Duodenal mucosa (tissue), 2 donors: ENCODE results near the gene TFEB.

Experiments used
- H3K27ac ChIP-seq: one replicate; pipeline ENCODE4 v1.7.0; 2013; ENCODE audit warnings: low read depth, low read length
- H3K27me3 ChIP-seq, 2 donors: one replicate each; pipeline ENCODE4 v1.7.0; 2013; ENCODE audit warnings: low read length in 2 of 2, control low read depth in 1 of 2; ENCODE audit not compliant: insufficient read depth in 2 of 2, control insufficient read depth in 1 of 2
- H3K36me3 ChIP-seq, 2 donors: one replicate each; pipeline ENCODE4 v1.7.0; 2013; ENCODE audit warnings: low read length in 2 of 2, control low read depth in 1 of 2; ENCODE audit not compliant: insufficient read depth in 2 of 2, control insufficient read depth in 1 of 2
- H3K4me1 ChIP-seq, 2 donors: one replicate each; pipeline ENCODE4 v1.7.0; 2013; ENCODE audit warnings: low read length in 2 of 2, control low read depth in 1 of 2; ENCODE audit not compliant: insufficient read depth in 2 of 2, control insufficient read depth in 1 of 2
- H3K4me3 ChIP-seq, 2 donors: one replicate each; pipeline ENCODE4 v1.7.0; 2013; ENCODE audit warnings: low read length in 2 of 2, low read depth in 1 of 2
- H3K9ac ChIP-seq, 2 donors: one replicate each; pipeline ENCODE4 v1.7.0; 2013; ENCODE audit warnings: low read length in 2 of 2, low read depth in 1 of 2
- H3K9me3 ChIP-seq, 2 donors: one replicate each; pipeline ENCODE4 v1.7.0; 2013; ENCODE audit warnings: low read length in 2 of 2, control low read depth in 1 of 2; ENCODE audit not compliant: control insufficient read depth in 1 of 2

The TFEB gene

GRCh38 chr6:41645007-41645618, 90.3 kb downstream of the TFEB start:
- Histone ChIP-seq H3K4me3 (no peak overlapping the region), H3K9me3 (no peaks in the 10 kb centered on the region), H3K27me3 (peaks cover 4 to 5% of the 10 kb centered on the region in 2 donors), H3K4me1 (no peaks in the 10 kb centered on the region), H3K27ac (no peak overlapping the region), H3K9ac (no peak overlapping the region), H3K36me3 (no peaks in the 10 kb centered on the region)

- peaks cover 10 to 12% of the 10 kb centered on the region in 2 donors for H3K27me3 ChIP-seq
- H3K9ac ChIP-seq = no peak overlapping the region
- H3K36me3 ChIP-seq = no peaks in the 10 kb centered on the region
- H3K4me3 ChIP-seq = no peak overlapping the region
- no peaks in the 10 kb centered on the region for H3K4me1 ChIP-seq
- no peaks in the 10 kb centered on the region for H3K9me3 ChIP-seq
- no peak overlapping the region for H3K27ac ChIP-seq
Measured at GRCh38 chr6:41644297-41644879, 91.0 kb downstream of the TFEB start.

GRCh38 chr6:41643899-41644269, 91.5 kb downstream of the TFEB start:
- no peak overlapping the region for H3K27ac ChIP-seq
- no peaks in the 10 kb centered on the region for H3K9me3 ChIP-seq
- no peak overlapping the region for H3K9ac ChIP-seq
- H3K4me3 ChIP-seq = no peak overlapping the region
- no peaks in the 10 kb centered on the region for H3K4me1 ChIP-seq
- no peaks in the 10 kb centered on the region for H3K36me3 ChIP-seq
- H3K27me3 ChIP-seq = peaks cover 15 to 16% of the 10 kb centered on the region in 2 donors

- H3K27ac ChIP-seq = no peak overlapping the region
- H3K36me3 ChIP-seq = no peaks in the 10 kb centered on the region
- no peak overlapping the region for H3K9ac ChIP-seq
- H3K27me3 ChIP-seq = peaks cover 14 to 20% of the 10 kb centered on the region in 2 donors
- H3K4me3 ChIP-seq = no peak overlapping the region
- no peaks in the 10 kb centered on the region for H3K9me3 ChIP-seq
- no peaks in the 10 kb centered on the region for H3K4me1 ChIP-seq
Measured at GRCh38 chr6:41642960-41643898, 92.2 kb downstream of the TFEB start.

GRCh38 chr6:41642090-41642959, 93.1 kb downstream of the TFEB start:
- no peak overlapping the region for H3K27ac ChIP-seq
- H3K36me3 ChIP-seq = no peaks in the 10 kb centered on the region
- H3K9me3 ChIP-seq = no peaks in the 10 kb centered on the region
- no peak overlapping the region for H3K4me3 ChIP-seq
- H3K4me1 ChIP-seq = peaks cover 0 to 7% of the 10 kb centered on the region in 2 donors
- peaks cover 19 to 26% of the 10 kb centered on the region in 2 donors for H3K27me3 ChIP-seq
- no peak overlapping the region for H3K9ac ChIP-seq

GRCh38 chr6:41641352-41641925, 94.0 kb downstream of the TFEB start:
- H3K9me3 ChIP-seq = no peaks in the 10 kb centered on the region
- peaks cover 27 to 34% of the 10 kb centered on the region in 2 donors for H3K27me3 ChIP-seq
- no peak overlapping the region for H3K9ac ChIP-seq
- H3K4me3 ChIP-seq = no peak overlapping the region
- no peak overlapping the region for H3K27ac ChIP-seq
- no peaks in the 10 kb centered on the region for H3K36me3 ChIP-seq
- peaks cover 0 to 9% of the 10 kb centered on the region in 2 donors for H3K4me1 ChIP-seq

GRCh38 chr6:41640426-41640825, 95.0 kb downstream of the TFEB start:
- Histone ChIP-seq H3K27ac (no peak overlapping the region), H3K4me1 (peaks cover 0 to 9% of the 10 kb centered on the region in 2 donors), H3K9me3 (no peaks in the 10 kb centered on the region), H3K4me3 (no peak overlapping the region), H3K27me3 (peaks cover 30 to 37% of the 10 kb centered on the region in 2 donors), H3K9ac (no peak overlapping the region), H3K36me3 (no peaks in the 10 kb centered on the region)

- no peak overlapping the region for H3K27ac ChIP-seq
- no peak overlapping the region for H3K9ac ChIP-seq
- H3K4me3 ChIP-seq = no peak overlapping the region
- H3K4me1 ChIP-seq = peaks cover 0 to 9% of the 10 kb centered on the region in 2 donors
- H3K9me3 ChIP-seq = no peaks in the 10 kb centered on the region
- no peaks in the 10 kb centered on the region for H3K36me3 ChIP-seq
- H3K27me3 ChIP-seq = peaks cover 34 to 37% of the 10 kb centered on the region in 2 donors
Measured at GRCh38 chr6:41639809-41640371, 95.5 kb downstream of the TFEB start.
